ENCODE data around the gene KRT39. TPM values are rescaled to one million over a fixed set of nuclear protein-coding genes. Genes with fewer than 3 reads are reported as not detected.

Gene KRT39
- total and polyA plus RNA-seq, 2 of the 13 experiments (the other 11 are each of a cell fraction or from before 2014, with no cell fraction given), result 0.07 to 1.2 TPM

- 0 out of 2 replicates have a peak, but pooled peaks have one; percentile 21 for TF ChIP-seq ZNF577 (CRISPR knock-in tag; IDR thresholded peaks at IDR 0.05; ENCODE audit: borderline replicate concordance, low read depth)
- TF ChIP-seq GFI1 (CRISPR knock-in tag; IDR thresholded peaks at IDR 0.05; ENCODE audit: borderline replicate concordance), result peak; percentile 94
- peak; percentile 48 for TF ChIP-seq HNF4A (CRISPR knock-in tag; IDR thresholded peaks at IDR 0.05)
- no peak for TF ChIP-seq SP1 (IDR thresholded peaks at IDR 0.05)
- TF ChIP-seq SP1 (CRISPR knock-in tag; IDR thresholded peaks at IDR 0.05), result peak; percentile 16; the same call in 1 of the 2 replicates
- TF ChIP-seq MED13 (CRISPR knock-in tag; IDR thresholded peaks at IDR 0.05), result peak; percentile 71; the same call in 1 of the 2 replicates
- peak; percentile 73; the same call in 1 of the 2 replicates for TF ChIP-seq ATF2 (CRISPR knock-in tag; IDR thresholded peaks at IDR 0.05)
- TF ChIP-seq ISL2 (CRISPR knock-in tag; IDR thresholded peaks at IDR 0.05), result peak; percentile 92
- TF ChIP-seq MED1 (CRISPR knock-in tag; IDR thresholded peaks at IDR 0.05), result peak; percentile 93
- peak; percentile 33; the same call in 1 of the 2 replicates for TF ChIP-seq FOXP1 (IDR thresholded peaks at IDR 0.05)
- TF ChIP-seq FOXP1 (CRISPR knock-in tag; IDR thresholded peaks at IDR 0.05), result peak; percentile 96
- peak; percentile 86 for TF ChIP-seq PAXIP1 (CRISPR knock-in tag; conservative IDR thresholded peaks at IDR 0.05)
- TF ChIP-seq HNF1A (IDR thresholded peaks at IDR 0.05; ENCODE audit: low read depth), result peak; percentile 46; the same call in 1 of the 2 replicates
- TF ChIP-seq HNF1A (CRISPR knock-in tag; IDR thresholded peaks at IDR 0.05; ENCODE audit: borderline replicate concordance), result peak; percentile 58; the same call in 1 of the 2 replicates
- peak; percentile 18; the same call in 1 of the 2 replicates for TF ChIP-seq TBX3 (IDR thresholded peaks at IDR 0.05; ENCODE audit: borderline replicate concordance)
- peak; percentile 48; the same call in 1 of the 2 replicates for TF ChIP-seq ONECUT2 (CRISPR knock-in tag; IDR thresholded peaks at IDR 0.05)
- TF ChIP-seq NFE2L2 (IDR thresholded peaks at IDR 0.05; ENCODE audit: low read length), result no peak
- peak; percentile 100 for TF ChIP-seq FOXA3 (CRISPR knock-in tag; IDR thresholded peaks at IDR 0.05)
- TF ChIP-seq ZNF850 (CRISPR knock-in tag; conservative IDR thresholded peaks at IDR 0.05), result no peak
- 0 out of 2 replicates have a peak, but pooled peaks have one; percentile 41 for TF ChIP-seq DMAP1 (CRISPR knock-in tag; IDR thresholded peaks at IDR 0.05)
These were observed 8.4 kb downstream of the KRT39 start (continued) for GRCh38 chr17:40958086-40958953.

All from HepG2 (cell line).